NCI-H146 (cell line): Measurements from ENCODE around the gene CCDC178.
A peak's percentile ranks its signal among the peaks of the same experiment; 100 is the strongest.
"Not testable (repeated sequence)": the region's sequence is repeated elsewhere in the genome, so short reads cannot be mapped to it uniquely, and the experiment has no call there.

Experiments used
- DNase-seq: peaks from one replicate; lab custom pipeline; 2025; lab: John Stamatoyannopoulos, UW

Gene CCDC178

GRCh38 chr18:32983721-32984120, 456.8 kb downstream of the CCDC178 start:
- DNase-seq: no peak

- no peak for DNase-seq
Observed at GRCh38 chr18:32980896-32981295, 459.6 kb downstream of the CCDC178 start.

GRCh38 chr18:32975501-32975900, 465.0 kb downstream of the CCDC178 start:
- no peak for DNase-seq

- no peak for DNase-seq
Observed at GRCh38 chr18:32975163-32975436, 465.4 kb downstream of the CCDC178 start.

- DNase-seq: no peak
Observed at GRCh38 chr18:32974421-32975162, 465.9 kb downstream of the CCDC178 start.

GRCh38 chr18:32968248-32968647, 472.3 kb downstream of the CCDC178 start:
- no peak for DNase-seq

GRCh38 chr18:32966141-32966540, 474.4 kb downstream of the CCDC178 start:
- DNase-seq: no peak

- DNase-seq: no peak
Observed at GRCh38 chr18:32961538-32961937, 479.0 kb downstream of the CCDC178 start.

- no peak for DNase-seq
Observed at GRCh38 chr18:32958746-32959145, 481.8 kb downstream of the CCDC178 start.

GRCh38 chr18:32956591-32957315, 483.8 kb downstream of the CCDC178 start:
- DNase-seq: no peak

GRCh38 chr18:32952318-32952717, 488.2 kb downstream of the CCDC178 start:
- not testable (repeated sequence) for DNase-seq

- DNase-seq: peak; percentile 69
Observed at GRCh38 chr18:32937597-32937996, 502.9 kb downstream of the CCDC178 start.

GRCh38 chr18:32937066-32937465, 503.5 kb downstream of the CCDC178 start:
- DNase-seq: no peak

GRCh38 chr18:32934201-32934600, 506.3 kb downstream of the CCDC178 start:
- DNase-seq: no peak

- DNase-seq: peak; percentile 66
Observed at GRCh38 chr18:32930695-32931301, 509.7 kb downstream of the CCDC178 start.

GRCh38 chr18:32929213-32929612, 511.3 kb downstream of the CCDC178 start:
- no peak for DNase-seq

- peak; percentile 27 for DNase-seq
Observed at GRCh38 chr18:32922951-32923430, 517.5 kb downstream of the CCDC178 start.

GRCh38 chr18:32920796-32921787, 519.4 kb downstream of the CCDC178 start:
- DNase-seq: no peak

GRCh38 chr18:32919799-32920198, 520.7 kb downstream of the CCDC178 start:
- peak; percentile 82 for DNase-seq

- DNase-seq: no peak
Observed at GRCh38 chr18:32918692-32919250, 521.8 kb downstream of the CCDC178 start.

- DNase-seq: no peak
Observed at GRCh38 chr18:32915516-32915915, 525.0 kb downstream of the CCDC178 start.
